Smooth muscle cell (in vitro differentiated cells): ENCODE data around the gene MAP1LC3C. TPM values are rescaled to one million over a fixed set of nuclear protein-coding genes. Genes with fewer than 3 reads are reported as not detected.

ENCODE experiments used
- DNase-seq: peaks from one replicate; lab custom pipeline; 2025; ENCODE audit not compliant: unreplicated experiment; lab: John Stamatoyannopoulos, UW
- H2AFZ ChIP-seq: fragments of 200-600 bp; sonication (generic); 2 replicates; pipeline ENCODE4 v1.6.0; 2016; ENCODE audit warnings: antibody characterized with exemption, low read depth, mild to moderate bottlenecking
- H3F3A ChIP-seq: fragments of 200-600 bp; sonication (generic); 2 replicates; pipeline ENCODE4 v1.6.0; 2017; ENCODE audit warnings: antibody characterized with exemption, low read depth
- H3K27ac ChIP-seq: fragments of 200-600 bp; sonication (generic); 2 replicates; pipeline ENCODE4 v1.5.1; 2016; ENCODE audit warnings: low read depth, mild to moderate bottlenecking
- H3K27me3 ChIP-seq: fragments of 200-600 bp; sonication (generic); 2 replicates; pipeline ENCODE4 v1.6.1; 2016; ENCODE audit warnings: low read depth, mild to moderate bottlenecking
- H3K36me3 ChIP-seq: fragments of 200-600 bp; sonication (generic); 2 replicates; pipeline ENCODE4 v1.5.1; 2016; ENCODE audit warnings: low read depth
- H3K4me1 ChIP-seq: fragments of 200-600 bp; sonication (generic); 2 replicates; pipeline ENCODE4 v1.5.1; 2016; ENCODE audit warnings: low read depth
- H3K4me2 ChIP-seq: fragments of 200-600 bp; sonication (generic); 2 replicates; pipeline ENCODE4 v1.6.0; 2016; ENCODE audit warnings: mild to moderate bottlenecking
- H3K4me3 ChIP-seq: fragments of 200-600 bp; sonication (generic); 2 replicates; pipeline ENCODE4 v1.5.1; 2016; ENCODE audit warnings: mild to moderate bottlenecking
- H3K79me2 ChIP-seq: fragments of 200-600 bp; sonication (generic); 2 replicates; pipeline ENCODE4 v1.6.0; 2016; ENCODE audit warnings: low read depth, mild to moderate bottlenecking
- H3K9ac ChIP-seq: fragments of 200-600 bp; sonication (generic); 2 replicates; pipeline ENCODE4 v1.6.0; 2016; ENCODE audit warnings: low read depth
- H3K9me3 ChIP-seq: fragments of 200-600 bp; sonication (generic); replicated peaks from 2 replicates; pipeline ENCODE4 v1.5.1; 2016; ENCODE audit warnings: low read depth
- H4K20me1 ChIP-seq: fragments of 200-600 bp; sonication (generic); 2 replicates; pipeline ENCODE4 v1.6.0; 2016; ENCODE audit warnings: low read depth
- CTCF ChIP-seq: fragments of 200-600 bp; sonication (generic); IDR thresholded peaks from 2 replicates; pipeline ENCODE4 v1.5.1; 2017; ENCODE audit warnings: borderline replicate concordance, mild to moderate bottlenecking, antibody characterized with exemption; ENCODE audit not compliant: insufficient read depth, poor library complexity, severe bottlenecking
- WGBS: methylation state at CpG from one replicate; pipeline ENCODE4 v1.1.7; 2016; ENCODE audit warnings: low lambda C conversion rate; 5-methylcytosine and 5-hydroxymethylcytosine counted together
- polyA plus RNA-seq: library from polyadenylated mRNA; unstranded; fragments of >200 nt; fragmentation: Nextera tagmentation; extraction: Ambion mirVana; gene quantifications from 2 replicates; pipeline ENCODE4 v1.2.1, GENCODE V29; 2016
- total RNA-seq: library from RNA; depleted of rRNA; stranded (reverse); fragments of >200 nt; gene quantifications from 2 replicates; pipeline ENCODE4 v1.2.3, GENCODE V29; 2014

The MAP1LC3C gene
- total RNA-seq (not detected in 2 replicates), polyA plus RNA-seq (0.48 TPM in 1 of 2 replicates, not detected in the other)

GRCh38 chr1:241999026-241999425, at the start of gene MAP1LC3C:
TSS of gene MAP1LC3C (minus strand) at chr1:241999098. CDS start at chr1:241999008, 90 bp downstream.
- no peak for DNase-seq
- H3K79me2 ChIP-seq, result no peaks in the 10 kb centered on the region
- WGBS, result 46% methylated on average over 4 of the region's 4 CpGs
- H3K27me3 ChIP-seq, result no peaks in the 10 kb centered on the region
- no peak within 1 kb of the TSS for H3K9ac ChIP-seq
- H3K4me2 ChIP-seq, result peak within 1 kb of the TSS; percentile 83
- H3F3A ChIP-seq, result no peaks in the 10 kb centered on the region
- no peak within 1 kb of the TSS for H3K27ac ChIP-seq
- H4K20me1 ChIP-seq, result no peaks in the 10 kb centered on the region
- no peak for TF ChIP-seq CTCF
- H2AFZ ChIP-seq, result peak within 1 kb of the TSS; percentile 59
- peaks cover 6% of the 10 kb centered on the region for H3K4me1 ChIP-seq
- no peaks in the 10 kb centered on the region for H3K36me3 ChIP-seq
- H3K4me3 ChIP-seq, result peak within 1 kb of the TSS; percentile 43
- no peaks in the 10 kb centered on the region for H3K9me3 ChIP-seq

GRCh38 chr1:242043165-242043564, 44.3 kb upstream of the MAP1LC3C start:
- no peak overlapping the region for H3K9ac ChIP-seq
- no peak for DNase-seq
- no peak overlapping the region for H3K4me2 ChIP-seq

GRCh38 chr1:242034392-242034791, 35.5 kb upstream of the MAP1LC3C start:
- no peak overlapping the region for H3K9ac ChIP-seq
- H4K20me1 ChIP-seq, result no peaks in the 10 kb centered on the region
- no peaks in the 10 kb centered on the region for H3K9me3 ChIP-seq
- no peaks in the 10 kb centered on the region for H3K4me1 ChIP-seq
- H2AFZ ChIP-seq, result no peak overlapping the region
- H3K27me3 ChIP-seq, result no peaks in the 10 kb centered on the region
- H3K79me2 ChIP-seq, result no peaks in the 10 kb centered on the region
- H3K4me3 ChIP-seq, result no peak overlapping the region
- no peaks in the 10 kb centered on the region for H3F3A ChIP-seq
- no peak for DNase-seq
- no peaks in the 10 kb centered on the region for H3K36me3 ChIP-seq
- TF ChIP-seq CTCF, result no peak
- no peak overlapping the region for H3K27ac ChIP-seq
- no peak overlapping the region for H3K4me2 ChIP-seq
- 93% methylated on average over 5 of the region's 5 CpGs for WGBS

More at GRCh38 chr1:242043165-242043564, 44.3 kb upstream of the MAP1LC3C start:
- H3K27me3 ChIP-seq, result no peaks in the 10 kb centered on the region
- H3K79me2 ChIP-seq, result no peaks in the 10 kb centered on the region
- no peaks in the 10 kb centered on the region for H3F3A ChIP-seq
- H3K4me1 ChIP-seq, result no peaks in the 10 kb centered on the region
- no peaks in the 10 kb centered on the region for H3K36me3 ChIP-seq
- H3K4me3 ChIP-seq, result no peak overlapping the region
- H3K27ac ChIP-seq, result no peak overlapping the region
- no peaks in the 10 kb centered on the region for H4K20me1 ChIP-seq
- no peak overlapping the region for H2AFZ ChIP-seq
- WGBS, result 59% methylated on average over 3 of the region's 3 CpGs
- no peaks in the 10 kb centered on the region for H3K9me3 ChIP-seq
- TF ChIP-seq CTCF, result no peak

GRCh38 chr1:242033447-242033846, 34.5 kb upstream of the MAP1LC3C start:
- Histone ChIP-seq H3K4me1 (no peaks in the 10 kb centered on the region), H3K4me2 (no peak overlapping the region), H3K36me3 (no peaks in the 10 kb centered on the region), H3K27me3 (no peaks in the 10 kb centered on the region), H3K4me3 (no peak overlapping the region), H4K20me1 (no peaks in the 10 kb centered on the region), H3K9me3 (no peaks in the 10 kb centered on the region), H2AFZ (no peak overlapping the region), H3K27ac (no peak overlapping the region), H3K79me2 (no peaks in the 10 kb centered on the region), H3K9ac (no peak overlapping the region), H3F3A (no peaks in the 10 kb centered on the region)
- no peak for TF ChIP-seq CTCF
- DNase-seq, result no peak
- 80% methylated on average over 4 of the region's 4 CpGs for WGBS
